IMR-90 (cell line): ENCODE results near the gene HNRNPH1. TPM values are rescaled to one million over a fixed set of nuclear protein-coding genes. Genes with fewer than 3 reads are reported as not detected.

Experiments used
- ATAC-seq: fragments of 200-7000 bp; cut with Tn5 transposase; 2 replicates; pipeline ENCODE4 v1.9.1; 2020; ENCODE audit warnings: low read depth, mild to moderate bottlenecking, moderate library complexity
- BruUV-seq: library from RNA; stranded (reverse); fragments of 400-500 nt; replicated peaks from 2 replicates; lab custom pipeline; 2021; lab: Mats Ljungman, UMichigan
- CTCF ChIA-PET: fragments of 300-600 bp; formaldehyde crosslinking; extraction: SDS; loops from one replicate; lab custom pipeline; 2021; ENCODE audit warnings: antibody characterized with exemption; lab: Yijun Ruan, JAX
- POLR2A ChIA-PET: fragments of 300-600 bp; sonication (Branson Sonifier 250); formaldehyde crosslinking; loops from one replicate; lab custom pipeline; 2022; ENCODE audit warnings: antibody characterized with exemption; ENCODE audit not compliant: unreplicated experiment; lab: Charles Lee
- DNase-seq: peaks from one replicate; pipeline ENCODE4 v3.0.0; 2013
- H2AFZ ChIP-seq: replicated peaks from 2 replicates; pipeline ENCODE3; 2013; ENCODE audit warnings: low read length, mild to moderate bottlenecking; ENCODE audit not compliant: poor library complexity
- H2AK5ac ChIP-seq: 2 replicates; pipeline ENCODE4 v1.6.1; 2013; ENCODE audit warnings: low read depth, low read length, inconsistent platforms
- H2AK9ac ChIP-seq: replicated peaks from 2 replicates; pipeline ENCODE3; 2013; ENCODE audit warnings: mild to moderate bottlenecking, low read depth, low read length, moderate library complexity; ENCODE audit not compliant: poor library complexity
- H2BK120ac ChIP-seq: 2 replicates; pipeline ENCODE4 v1.6.1; 2013; ENCODE audit warnings: low read depth, low read length, inconsistent platforms
- H2BK15ac ChIP-seq: 3 replicates; pipeline ENCODE4 v1.6.1; 2013; ENCODE audit warnings: low read depth, low read length, inconsistent platforms
- H2BK20ac ChIP-seq: 2 replicates; pipeline ENCODE4 v1.6.1; 2013; ENCODE audit warnings: low read depth, mild to moderate bottlenecking, inconsistent platforms, low read length, moderate library complexity
- H2BK5ac ChIP-seq: 2 replicates; pipeline ENCODE4 v1.6.1; 2013; ENCODE audit warnings: mild to moderate bottlenecking, low read depth, low read length, inconsistent platforms; ENCODE audit not compliant: poor library complexity, severe bottlenecking
- H3K14ac ChIP-seq: replicated peaks from 2 replicates; pipeline ENCODE4 v1.6.1; 2013; ENCODE audit warnings: low read depth, low read length, inconsistent platforms
- H3K18ac ChIP-seq: 2 replicates; pipeline ENCODE4 v1.6.1; 2013; ENCODE audit warnings: low read depth, low read length, control low read depth
- H3K23ac ChIP-seq: 2 replicates; pipeline ENCODE4 v1.6.1; 2013; ENCODE audit warnings: low read depth, low read length, inconsistent platforms
- H3K27ac ChIP-seq: 2 replicates; pipeline ENCODE4 v1.5.1; 2013; ENCODE audit warnings: mild to moderate bottlenecking, control low read depth, low read length; ENCODE audit not compliant: insufficient read depth
- H3K27me3 ChIP-seq: 2 replicates; pipeline ENCODE4 v1.6.1; 2013; ENCODE audit warnings: low read length; ENCODE audit not compliant: control insufficient read depth, insufficient read depth
- H3K36me3 ChIP-seq: 2 replicates; pipeline ENCODE4 v1.6.1; 2013; ENCODE audit warnings: low read length, mixed read lengths; ENCODE audit not compliant: control insufficient read depth, insufficient read depth
- H3K4ac ChIP-seq: 2 replicates; pipeline ENCODE4 v1.6.1; 2013; ENCODE audit warnings: low read depth, low read length, inconsistent platforms
- H3K4me1 ChIP-seq: 2 replicates; pipeline ENCODE4 v1.6.1; 2013; ENCODE audit warnings: low read length, mixed read lengths; ENCODE audit not compliant: control insufficient read depth, insufficient read depth
- H3K4me2 ChIP-seq: 2 replicates; pipeline ENCODE4 v1.6.1; 2013; ENCODE audit warnings: low read depth, mild to moderate bottlenecking, control low read depth, low read length, moderate library complexity
- H3K4me3 ChIP-seq: 2 replicates; pipeline ENCODE4 v1.5.1; 2013; ENCODE audit warnings: low read depth, mild to moderate bottlenecking, control low read depth, low read length, moderate library complexity; ENCODE audit not compliant: insufficient read depth
- H3K56ac ChIP-seq: 2 replicates; pipeline ENCODE4 v1.6.1; 2013; ENCODE audit warnings: low read length, inconsistent platforms; ENCODE audit not compliant: insufficient read depth; ENCODE audit errors: extremely low read depth
- H3K79me1 ChIP-seq, 2 experiments: 2 replicates each; pipeline ENCODE4 v1.6.1; 2013; ENCODE audit warnings: low read length in 2 of 2, inconsistent platforms in 1 of 2, low read depth in 1 of 2
- H3K9ac ChIP-seq: 2 replicates; pipeline ENCODE4 v1.6.1; 2013; ENCODE audit warnings: low read depth, low read length, control low read depth
- H3K9me1 ChIP-seq: 2 replicates; pipeline ENCODE4 v1.6.1; 2013; ENCODE audit warnings: low read length, inconsistent platforms; ENCODE audit not compliant: insufficient read depth
- H3K9me3 ChIP-seq: 2 replicates; pipeline ENCODE4 v1.6.1; 2013; ENCODE audit warnings: low read length; ENCODE audit not compliant: control insufficient read depth, insufficient read depth
- H4K20me1 ChIP-seq: 2 replicates; pipeline ENCODE4 v1.6.1; 2013; ENCODE audit warnings: low read length, inconsistent platforms; ENCODE audit not compliant: insufficient read depth
- H4K5ac ChIP-seq: 2 replicates; pipeline ENCODE4 v1.6.1; 2013; ENCODE audit warnings: mild to moderate bottlenecking, low read depth, low read length, control low read depth
- H4K8ac ChIP-seq, 2 experiments: 2 replicates each; pipeline ENCODE4 v1.6.1; 2013; ENCODE audit warnings: low read depth in 2 of 2, low read length in 2 of 2, control low read depth in 1 of 2, inconsistent platforms in 1 of 2
- H4K91ac ChIP-seq: 2 replicates; pipeline ENCODE4 v1.6.1; 2013; ENCODE audit warnings: low read depth, low read length, inconsistent platforms; ENCODE audit not compliant: insufficient read depth
- BHLHE40 ChIP-seq: fragments of 150-350 bp; IDR thresholded peaks from 2 replicates; pipeline ENCODE4 v1.6.1; 2016; ENCODE audit warnings: mild to moderate bottlenecking, low read depth, low read length
- CEBPB ChIP-seq: IDR thresholded peaks from 2 replicates; pipeline ENCODE4 v1.6.1; 2012; ENCODE audit warnings: low read depth, low read length, improper control_type of control experiment
- CHD1 ChIP-seq: IDR thresholded peaks from 2 replicates; pipeline ENCODE4 v1.6.1; 2012; ENCODE audit warnings: low read depth, low read length, improper control_type of control experiment
- FOS ChIP-seq: fragments of 150-350 bp; IDR thresholded peaks from 2 replicates; pipeline ENCODE4 v1.6.1; 2016; ENCODE audit warnings: low read depth, low read length
- MAFK ChIP-seq: IDR thresholded peaks from 2 replicates; pipeline ENCODE4 v1.6.1; 2012; ENCODE audit warnings: low read depth, low read length, improper control_type of control experiment
- MAZ ChIP-seq: IDR thresholded peaks from 2 replicates; pipeline ENCODE4 v1.6.1; 2012; ENCODE audit warnings: low read depth, mild to moderate bottlenecking, low read length, improper control_type of control experiment, moderate library complexity, borderline replicate concordance
- NFE2L2 ChIP-seq: fragments of 150-350 bp; IDR thresholded peaks from 2 replicates; pipeline ENCODE4 v1.6.1; 2016; ENCODE audit warnings: low read depth, mild to moderate bottlenecking, low read length
- POLR2A ChIP-seq: IDR thresholded peaks from 2 replicates; pipeline ENCODE4 v1.6.1; 2012; ENCODE audit warnings: mild to moderate bottlenecking, low read depth, low read length
- RFX5 ChIP-seq: IDR thresholded peaks from 2 replicates; pipeline ENCODE4 v1.8.0; 2012; ENCODE audit warnings: low read depth, mild to moderate bottlenecking, low read length, moderate library complexity
- SMC3 ChIP-seq: fragments of 150-350 bp; IDR thresholded peaks from 2 replicates; pipeline ENCODE4 v1.6.1; 2016; ENCODE audit warnings: low read depth, mild to moderate bottlenecking, antibody characterized with exemption, low read length, moderate library complexity
- WGBS, 2 experiments: methylation state at CpG; one replicate each; pipeline versions ENCODE4 v1.1.5 to v1.1.7; 2013; ENCODE audit warnings: missing lambda C conversion rate in 2 of 2; ENCODE audit not compliant: insufficient read length in 1 of 2; ENCODE audit errors: extremely low coverage in 2 of 2; 5-methylcytosine and 5-hydroxymethylcytosine counted together
- dilution Hi-C: fragments of 300-500 bp; cut with HindIII; formaldehyde crosslinking; loops from one replicate; pipeline ENCODE4 v1.14.3; 2018; ENCODE audit warnings: low sequenced_read_pairs; ENCODE audit not compliant: unreplicated experiment
- in situ Hi-C: fragments of 300-500 bp; cut with MboI; formaldehyde crosslinking; loops from 3 replicates; pipeline ENCODE4 v1.14.3; 2019; ENCODE audit warnings: low sequenced_read_pairs, inconsistent platforms, mixed read lengths
- intact Hi-C: fragments of 100-400 bp; cut with micrococcal nuclease; formaldehyde crosslinking; loops from 2 replicates; pipeline ENCODE4 v1.10.0; 2022
- polyA plus RNA-seq, 3 experiments: library from polyadenylated mRNA; depleted of rRNA; stranded (reverse); fragments of >200 nt; gene quantifications; 2 replicates each; pipeline ENCODE4 v1.2.3, GENCODE V29; 2012; ENCODE audit warnings: low replicate concordance in 1 of 3
- total RNA-seq: library from RNA; depleted of rRNA; stranded (reverse); fragments of >200 nt; gene quantifications from 2 replicates; pipeline ENCODE4 v1.2.3, GENCODE V29; 2012
- TF ChIP-seq, protein P1 (sequence below): conservative IDR thresholded peaks from 2 replicates; pipeline ENCODE4 v1.5.1; 2012; ENCODE audit warnings: mild to moderate bottlenecking, low read depth, low read length, improper control_type of control experiment
- TF ChIP-seq, protein P2 (sequence below): fragments of 150-350 bp; IDR thresholded peaks from 2 replicates; pipeline ENCODE4 v1.6.1; 2017; ENCODE audit warnings: mild to moderate bottlenecking, antibody characterized with exemption, low read length, low read depth
- TF ChIP-seq, protein P3 (sequence below): fragments of 150-350 bp; IDR thresholded peaks from 2 replicates; pipeline ENCODE4 v1.6.1; 2016; ENCODE audit warnings: low read depth, mild to moderate bottlenecking, low read length, moderate library complexity, borderline replicate concordance

The HNRNPH1 gene
- total and polyA plus RNA-seq, 2 of the 4 experiments (the other 2 are of a cell fraction), result 288 to 300 TPM

DNA sequence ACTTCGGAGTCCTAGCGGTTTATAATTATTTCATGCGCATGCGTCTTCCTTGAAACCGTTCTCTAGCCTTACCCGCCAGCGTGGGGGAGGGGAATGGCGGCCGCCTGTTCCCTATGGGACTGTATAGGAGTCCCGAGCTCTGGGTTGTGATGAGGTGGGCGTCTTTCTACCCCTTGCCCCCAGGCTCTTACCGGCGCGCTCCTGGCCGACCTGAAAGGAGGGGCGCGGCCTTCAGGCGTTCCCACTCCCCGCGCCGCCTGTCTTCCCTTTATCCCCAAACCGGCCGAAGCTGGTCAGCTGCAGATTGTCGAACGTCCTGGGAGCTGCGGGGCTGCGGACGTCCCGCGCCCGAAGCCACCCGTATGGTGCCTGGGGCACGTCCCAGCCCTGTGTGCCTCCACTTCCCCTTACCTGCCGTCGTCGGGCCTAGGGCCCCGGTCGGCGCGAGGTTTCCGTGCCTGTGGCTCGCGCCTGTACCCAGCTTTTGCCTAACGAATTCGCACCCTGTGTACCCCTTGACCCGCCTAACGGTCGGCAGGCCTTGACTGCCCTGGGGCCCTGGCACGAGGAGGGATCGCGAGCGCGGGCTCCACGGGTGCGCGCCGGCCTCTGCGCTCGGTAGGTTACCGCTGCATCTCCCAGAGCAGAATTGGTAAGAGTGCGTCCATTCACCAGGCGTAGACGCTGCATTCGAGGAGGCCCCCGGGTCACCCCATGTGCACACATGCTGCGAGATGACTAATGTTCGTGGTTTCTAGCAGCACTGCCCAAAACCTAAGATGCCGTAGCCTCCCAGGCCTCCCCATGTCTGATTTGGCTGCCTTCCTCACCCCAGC lies 653 bp upstream of the HNRNPH1 start:
- Histone ChIP-seq H3K4me3 (peak overlapping the region; percentile 39), H4K8ac (peak overlapping the region; percentile 94 to 96), H2BK20ac (no peak overlapping the region), H3K36me3 (peaks cover 22% of the 10 kb centered on the region), H2BK5ac (peak overlapping the region; percentile 86), H3K18ac (peak overlapping the region; percentile 12; the same call in 1 of the 2 replicates), H2BK15ac (no peak overlapping the region; the same call in 2 of the 3 replicates), H3K9me3 (no peaks in the 10 kb centered on the region), H3K9ac (peak overlapping the region; percentile 62), H2BK120ac (peak overlapping the region; percentile 56), H2AK9ac (peak overlapping the region; percentile 98), H3K23ac (peak overlapping the region; percentile 67), H2AFZ (peak overlapping the region; percentile 96), H4K5ac (peak overlapping the region; percentile 69), H3K27ac (peak overlapping the region; percentile 82), H3K9me1 (0 out of 2 replicates have a peak, but pooled peaks cover 6% of the 10 kb centered on the region), H2AK5ac (peak overlapping the region; percentile 83), H3K4me2 (peak overlapping the region; percentile 76), H4K20me1 (peaks cover 44% of the 10 kb centered on the region), H4K91ac (peak overlapping the region; percentile 89), H3K4me1 (peaks cover 11% of the 10 kb centered on the region), H3K79me1 (peaks cover 0 to 14% of the 10 kb centered on the region in 2 experiments; a peak in 2 of 4 replicates), H3K14ac (peak overlapping the region; percentile 59), H3K56ac (peak overlapping the region; percentile 55), H3K27me3 (no peaks in the 10 kb centered on the region), H3K4ac (peak overlapping the region; percentile 78)
- ATAC-seq (peak; percentile 28), DNase-seq (peak; percentile 85)
- in situ Hi-C loops (no loop called here), dilution Hi-C loops (no loop called here), intact Hi-C loops (loop anchor here (5.0 kb wide), 2 partner anchors 73 to 198 kb away; partner anchors contain the start of genes CANX and SQSTM1)
- ChIA-PET POLR2A (interaction anchor here (0.6 to 1.1 kb wide), 4 partner anchors 9 to 199 kb away, joined by 3 to 13 read pairs (median 4); no protein-coding TSS in a partner anchor), CTCF (interaction anchor here (0.5 to 1.2 kb wide), 4 partner anchors 9 to 162 kb away, joined by 3 to 5 read pairs (median 3); no protein-coding TSS in a partner anchor)
- no TSS peak for BruUV-seq
- 2% methylated on average over 37 of the region's 68 CpGs; no CpG with 5 or more reads in 1 of the 2 experiments for WGBS, 2 experiments
- TF ChIP-seq NFE2L2, result no peak
- no peak for TF ChIP-seq RFX5
- TF ChIP-seq, protein P1, sequence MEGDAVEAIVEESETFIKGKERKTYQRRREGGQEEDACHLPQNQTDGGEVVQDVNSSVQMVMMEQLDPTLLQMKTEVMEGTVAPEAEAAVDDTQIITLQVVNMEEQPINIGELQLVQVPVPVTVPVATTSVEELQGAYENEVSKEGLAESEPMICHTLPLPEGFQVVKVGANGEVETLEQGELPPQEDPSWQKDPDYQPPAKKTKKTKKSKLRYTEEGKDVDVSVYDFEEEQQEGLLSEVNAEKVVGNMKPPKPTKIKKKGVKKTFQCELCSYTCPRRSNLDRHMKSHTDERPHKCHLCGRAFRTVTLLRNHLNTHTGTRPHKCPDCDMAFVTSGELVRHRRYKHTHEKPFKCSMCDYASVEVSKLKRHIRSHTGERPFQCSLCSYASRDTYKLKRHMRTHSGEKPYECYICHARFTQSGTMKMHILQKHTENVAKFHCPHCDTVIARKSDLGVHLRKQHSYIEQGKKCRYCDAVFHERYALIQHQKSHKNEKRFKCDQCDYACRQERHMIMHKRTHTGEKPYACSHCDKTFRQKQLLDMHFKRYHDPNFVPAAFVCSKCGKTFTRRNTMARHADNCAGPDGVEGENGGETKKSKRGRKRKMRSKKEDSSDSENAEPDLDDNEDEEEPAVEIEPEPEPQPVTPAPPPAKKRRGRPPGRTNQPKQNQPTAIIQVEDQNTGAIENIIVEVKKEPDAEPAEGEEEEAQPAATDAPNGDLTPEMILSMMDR, result no peak
- TF ChIP-seq, protein P2, sequence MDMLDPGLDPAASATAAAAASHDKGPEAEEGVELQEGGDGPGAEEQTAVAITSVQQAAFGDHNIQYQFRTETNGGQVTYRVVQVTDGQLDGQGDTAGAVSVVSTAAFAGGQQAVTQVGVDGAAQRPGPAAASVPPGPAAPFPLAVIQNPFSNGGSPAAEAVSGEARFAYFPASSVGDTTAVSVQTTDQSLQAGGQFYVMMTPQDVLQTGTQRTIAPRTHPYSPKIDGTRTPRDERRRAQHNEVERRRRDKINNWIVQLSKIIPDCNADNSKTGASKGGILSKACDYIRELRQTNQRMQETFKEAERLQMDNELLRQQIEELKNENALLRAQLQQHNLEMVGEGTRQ, result peak; percentile 47; the same call in 1 of the 2 replicates
- peak; percentile 28; the same call in 1 of the 2 replicates for TF ChIP-seq POLR2A
- TF ChIP-seq CEBPB, result no peak
- no peak for TF ChIP-seq SMC3
- TF ChIP-seq FOS, result peak; percentile 55; the same call in 1 of the 2 replicates
- TF ChIP-seq, protein P3, sequence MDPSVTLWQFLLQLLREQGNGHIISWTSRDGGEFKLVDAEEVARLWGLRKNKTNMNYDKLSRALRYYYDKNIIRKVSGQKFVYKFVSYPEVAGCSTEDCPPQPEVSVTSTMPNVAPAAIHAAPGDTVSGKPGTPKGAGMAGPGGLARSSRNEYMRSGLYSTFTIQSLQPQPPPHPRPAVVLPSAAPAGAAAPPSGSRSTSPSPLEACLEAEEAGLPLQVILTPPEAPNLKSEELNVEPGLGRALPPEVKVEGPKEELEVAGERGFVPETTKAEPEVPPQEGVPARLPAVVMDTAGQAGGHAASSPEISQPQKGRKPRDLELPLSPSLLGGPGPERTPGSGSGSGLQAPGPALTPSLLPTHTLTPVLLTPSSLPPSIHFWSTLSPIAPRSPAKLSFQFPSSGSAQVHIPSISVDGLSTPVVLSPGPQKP, result no peak
- no peak for TF ChIP-seq CHD1
- TF ChIP-seq MAZ, result peak; percentile 18; the same call in 1 of the 2 replicates
- TF ChIP-seq MAFK, result no peak
- TF ChIP-seq BHLHE40, result peak; percentile 77
